Measurements from ENCODE around the gene PTPRN2.

GRCh38 chr7:158013085-158013668 lies 574.4 kb downstream of the PTPRN2 start:
- TF ChIP-seq SOX6 (IDR thresholded peaks at IDR 0.05), result no peak
- no peak for TF ChIP-seq SOX6 (CRISPR knock-in tag; IDR thresholded peaks at IDR 0.05)
- TF ChIP-seq POLR2A (IDR thresholded peaks at IDR 0.05; ENCODE audit: insufficient read depth in 1 of 2, low read depth in 2 of 2, low read length in 2 of 2), result no peak
- no peak for TF ChIP-seq POLR2AphosphoS5 (IDR thresholded peaks at IDR 0.05; ENCODE audit: low read depth, low read length)
- TF ChIP-seq ZBTB8A (CRISPR knock-in tag; IDR thresholded peaks at IDR 0.05; ENCODE audit: borderline replicate concordance, low read depth), result no peak
- TF ChIP-seq NR2C2 (CRISPR knock-in tag; IDR thresholded peaks at IDR 0.05; ENCODE audit: borderline replicate concordance), result no peak
- no peak for TF ChIP-seq FOSL1 (CRISPR knock-in tag; IDR thresholded peaks at IDR 0.05; ENCODE audit: borderline replicate concordance)
- TF ChIP-seq ZNF44 (CRISPR knock-in tag; IDR thresholded peaks at IDR 0.05), result no peak
- no peak for TF ChIP-seq SRSF4 (IDR thresholded peaks at IDR 0.05; ENCODE audit: low read depth, low read length, poor library complexity, severe bottlenecking)
- no peak for TF ChIP-seq ESRRA (CRISPR knock-in tag; IDR thresholded peaks at IDR 0.05; ENCODE audit: low read depth)
- no peak for TF ChIP-seq FOXK2 (IDR thresholded peaks at IDR 0.05)
- no peak for TF ChIP-seq POLR2AphosphoS2 (IDR thresholded peaks at IDR 0.05; ENCODE audit: low read depth, low read length)
